ENCODE results near the gene FBXW9.
"Not testable (repeated sequence)": the region's sequence is repeated elsewhere in the genome, so short reads cannot be mapped to it uniquely, and the experiment has no call there.

Gene FBXW9

GRCh38 chr19:12696366-12697335 is at the start of gene FBXW9:
FBXW9 (minus strand) TSS chr19:12696631; CDS start chr19:12696581, 50 bp downstream.
- H3K9ac ChIP-seq (ENCODE audit: low read depth, low read length): peak within 1 kb of the TSS; percentile 95
- no peaks in the 10 kb centered on the region for H3K9me3 ChIP-seq (ENCODE audit: control insufficient read depth, insufficient read depth, low read length)
- H3K36me3 ChIP-seq (ENCODE audit: insufficient read depth, low read length): 0 out of 2 replicates have a peak, but pooled peaks cover 5% of the 10 kb centered on the region
- H3K4me1 ChIP-seq (ENCODE audit: insufficient read depth, low read length): no peaks in the 10 kb centered on the region

GRCh38 chr19:12745166-12745897 is 48.9 kb upstream of the FBXW9 start:
- no peaks in the 10 kb centered on the region for H3K9me3 ChIP-seq (ENCODE audit: control insufficient read depth, insufficient read depth, low read length)
- H3K36me3 ChIP-seq (ENCODE audit: insufficient read depth, low read length): no peaks in the 10 kb centered on the region
- H3K9ac ChIP-seq (ENCODE audit: low read depth, low read length): no peak overlapping the region
- no peaks in the 10 kb centered on the region for H3K4me1 ChIP-seq (ENCODE audit: insufficient read depth, low read length)

DNA sequence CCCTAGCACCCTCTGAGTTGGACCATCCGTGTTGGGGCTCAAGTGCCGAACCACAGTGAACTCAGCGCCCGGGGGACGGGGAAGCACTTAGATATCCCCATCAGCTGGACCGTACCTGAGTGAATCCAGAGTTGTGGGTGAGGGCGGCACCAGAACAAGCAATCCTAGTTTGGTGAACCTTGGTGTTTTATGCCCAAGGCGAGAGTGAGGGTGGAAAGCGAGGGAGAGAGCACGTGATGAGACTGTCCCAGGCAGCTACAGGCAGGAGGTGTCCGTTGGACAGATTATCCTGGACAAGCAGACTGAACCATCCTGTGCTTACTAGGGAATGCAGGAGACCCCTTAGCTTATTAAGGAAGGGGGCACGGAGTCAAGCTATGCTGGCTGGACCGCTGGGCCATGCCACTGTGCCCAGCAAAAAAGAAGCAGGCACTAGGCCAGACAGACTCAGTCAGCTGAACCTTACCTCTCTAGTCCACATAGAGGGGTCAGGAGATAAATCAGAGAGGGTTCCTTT is 41.5 kb upstream of the FBXW9 start:
- H3K9ac ChIP-seq (ENCODE audit: low read depth, low read length): peak overlapping the region; percentile 75
- no peaks in the 10 kb centered on the region for H3K9me3 ChIP-seq (ENCODE audit: control insufficient read depth, insufficient read depth, low read length)
- H3K4me1 ChIP-seq (ENCODE audit: insufficient read depth, low read length): no peaks in the 10 kb centered on the region
- H3K36me3 ChIP-seq (ENCODE audit: insufficient read depth, low read length): peaks cover 8% of the 10 kb centered on the region

DNA sequence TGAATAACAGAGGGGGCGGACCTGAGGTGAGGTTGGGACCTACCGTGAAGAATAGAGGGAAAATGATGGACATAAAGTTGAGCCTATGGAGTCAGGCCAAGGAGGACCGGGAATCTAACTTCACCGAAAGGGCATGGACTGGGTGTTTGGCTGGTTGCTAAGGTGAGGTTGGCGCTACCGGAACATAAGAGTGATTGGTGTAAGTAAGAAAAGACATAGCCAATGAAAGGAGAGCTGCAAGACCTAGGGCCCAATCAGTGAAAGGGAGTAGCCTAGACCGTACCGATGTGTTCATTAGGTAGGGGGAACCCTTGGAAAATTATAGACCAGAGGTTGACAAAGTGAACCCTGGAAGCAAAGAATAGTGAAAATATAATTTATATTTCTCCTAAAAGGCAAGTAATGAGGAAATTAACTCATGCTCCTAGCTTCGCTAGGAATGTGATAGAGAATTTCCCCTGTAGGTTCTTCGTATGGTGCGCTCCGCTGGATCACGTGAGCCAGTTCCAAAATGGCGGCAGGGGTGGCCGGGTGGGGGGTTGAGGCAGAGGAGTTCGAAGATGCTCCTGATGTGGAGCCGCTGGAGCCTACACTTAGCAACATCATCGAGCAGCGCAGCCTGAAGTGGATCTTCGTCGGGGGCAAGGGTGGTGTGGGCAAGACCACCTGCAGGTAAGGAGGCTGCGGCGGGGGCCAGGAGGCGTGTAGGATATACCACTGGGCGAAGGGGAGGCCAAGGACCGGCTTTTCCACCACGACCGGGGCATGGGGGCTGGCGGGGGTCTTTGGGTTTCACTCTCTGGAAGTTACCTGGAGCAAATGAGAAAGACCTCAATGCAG is 40.8 kb upstream of the FBXW9 start, which contains the start of gene GET3:
Gene GET3 (plus strand): TSS at position 503 of the 840 bp plus-strand sequence. CDS start 9 bp downstream, at position 512.
- Histone ChIP-seq H3K9me3 (ENCODE audit: control insufficient read depth, insufficient read depth, low read length) (no peaks in the 10 kb centered on the region), H3K9ac (ENCODE audit: low read depth, low read length) (peak within 1 kb of the TSS; percentile 75), H3K4me1 (ENCODE audit: insufficient read depth, low read length) (no peaks in the 10 kb centered on the region), H3K36me3 (ENCODE audit: insufficient read depth, low read length) (peaks cover 8% of the 10 kb centered on the region)

DNA sequence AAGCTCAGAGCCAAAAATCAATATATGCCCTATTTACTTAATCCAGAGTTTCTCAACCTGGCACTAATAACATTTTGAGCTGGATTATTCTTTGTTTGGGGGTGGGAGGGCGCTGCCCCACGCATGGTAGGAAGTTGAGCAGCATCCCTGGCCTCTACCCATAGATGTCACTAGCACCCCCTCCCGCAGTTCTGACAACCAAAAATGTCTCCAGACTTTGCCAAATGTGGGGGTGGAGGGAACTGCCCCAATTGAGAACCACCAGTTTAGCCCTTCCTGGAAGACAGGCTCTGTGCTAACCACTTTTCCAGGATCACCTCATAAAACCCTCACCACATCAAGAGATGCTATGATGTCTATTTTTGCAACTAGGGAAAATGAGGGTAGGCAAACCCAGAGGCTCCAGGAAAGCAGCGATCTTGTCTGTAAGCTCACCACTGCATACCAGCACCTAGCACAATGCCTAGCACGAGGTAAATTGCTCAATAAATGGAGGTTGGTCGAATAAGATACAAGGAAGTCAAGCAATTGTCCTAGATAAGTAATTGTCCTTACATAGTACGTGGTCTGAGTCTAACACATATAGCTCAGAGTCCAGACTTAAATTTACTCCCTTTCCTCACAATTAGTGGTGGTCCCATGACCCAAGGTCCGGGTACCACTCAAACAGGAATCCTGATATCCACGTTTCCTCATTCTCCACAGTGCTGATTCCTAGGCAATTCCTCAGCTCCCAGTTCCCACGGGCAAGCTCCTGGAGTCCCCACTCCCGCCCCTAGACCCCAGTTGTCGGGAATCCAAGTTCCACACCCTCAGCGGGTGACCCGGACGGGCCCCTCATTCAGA is 37.2 kb upstream of the FBXW9 start:
- Histone ChIP-seq H3K36me3 (ENCODE audit: insufficient read depth, low read length) (peaks cover 5% of the 10 kb centered on the region), H3K9me3 (ENCODE audit: control insufficient read depth, insufficient read depth, low read length) (no peaks in the 10 kb centered on the region), H3K4me1 (ENCODE audit: insufficient read depth, low read length) (no peaks in the 10 kb centered on the region), H3K9ac (ENCODE audit: low read depth, low read length) (peak overlapping the region; percentile 95)

DNA sequence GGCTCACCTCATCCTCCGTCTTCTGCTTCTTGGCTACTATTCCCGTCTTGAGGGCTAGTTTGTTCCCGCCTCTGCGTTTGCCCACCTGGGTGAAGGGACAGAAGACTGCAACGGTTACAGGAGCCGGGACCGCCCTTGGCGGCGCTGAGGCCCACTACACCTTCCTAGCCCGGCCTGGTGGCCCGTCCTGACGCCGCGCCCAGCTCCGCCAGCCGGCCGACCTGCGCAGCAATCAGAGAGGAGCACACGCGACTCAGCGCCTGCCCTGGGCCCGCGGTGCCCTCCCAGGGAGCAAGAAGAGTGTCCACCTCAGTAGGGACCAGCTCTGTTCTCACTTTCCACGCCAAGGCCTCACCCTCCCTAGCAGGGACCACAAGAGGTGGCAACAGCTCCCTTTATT is 34.9 kb upstream of the FBXW9 start:
- no peaks in the 10 kb centered on the region; the same call in 1 of the 2 replicates for H3K4me1 ChIP-seq (ENCODE audit: insufficient read depth, low read length)
- H3K9me3 ChIP-seq (ENCODE audit: control insufficient read depth, insufficient read depth, low read length): no peaks in the 10 kb centered on the region
- H3K9ac ChIP-seq (ENCODE audit: low read depth, low read length): no peak overlapping the region
- H3K36me3 ChIP-seq (ENCODE audit: insufficient read depth, low read length): peaks cover 5% of the 10 kb centered on the region

DNA sequence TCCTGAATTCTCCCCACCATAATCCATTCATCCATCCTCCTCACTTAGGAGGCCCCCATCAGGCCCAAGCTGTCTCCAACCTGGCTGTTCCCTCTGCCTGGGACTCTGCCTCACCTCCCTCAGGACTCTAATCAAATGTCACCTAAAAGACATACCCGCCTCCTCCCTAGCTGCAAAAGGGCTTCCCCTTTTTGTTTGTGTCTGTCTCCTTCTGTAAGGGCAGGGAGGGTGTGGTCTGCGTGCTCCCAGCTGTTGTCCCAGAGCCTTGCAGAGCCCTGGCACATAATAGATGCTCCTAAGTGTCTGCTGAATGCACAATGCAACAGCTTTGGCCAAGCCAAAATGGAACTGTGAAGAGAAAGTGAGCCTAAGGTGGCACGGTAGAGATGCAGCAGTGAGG is 33.6 kb upstream of the FBXW9 start:
- Histone ChIP-seq H3K9me3 (ENCODE audit: control insufficient read depth, insufficient read depth, low read length) (no peaks in the 10 kb centered on the region), H3K4me1 (ENCODE audit: insufficient read depth, low read length) (no peaks in the 10 kb centered on the region; the same call in 1 of the 2 replicates), H3K36me3 (ENCODE audit: insufficient read depth, low read length) (peaks cover 5% of the 10 kb centered on the region), H3K9ac (ENCODE audit: low read depth, low read length) (no peak overlapping the region)

DNA sequence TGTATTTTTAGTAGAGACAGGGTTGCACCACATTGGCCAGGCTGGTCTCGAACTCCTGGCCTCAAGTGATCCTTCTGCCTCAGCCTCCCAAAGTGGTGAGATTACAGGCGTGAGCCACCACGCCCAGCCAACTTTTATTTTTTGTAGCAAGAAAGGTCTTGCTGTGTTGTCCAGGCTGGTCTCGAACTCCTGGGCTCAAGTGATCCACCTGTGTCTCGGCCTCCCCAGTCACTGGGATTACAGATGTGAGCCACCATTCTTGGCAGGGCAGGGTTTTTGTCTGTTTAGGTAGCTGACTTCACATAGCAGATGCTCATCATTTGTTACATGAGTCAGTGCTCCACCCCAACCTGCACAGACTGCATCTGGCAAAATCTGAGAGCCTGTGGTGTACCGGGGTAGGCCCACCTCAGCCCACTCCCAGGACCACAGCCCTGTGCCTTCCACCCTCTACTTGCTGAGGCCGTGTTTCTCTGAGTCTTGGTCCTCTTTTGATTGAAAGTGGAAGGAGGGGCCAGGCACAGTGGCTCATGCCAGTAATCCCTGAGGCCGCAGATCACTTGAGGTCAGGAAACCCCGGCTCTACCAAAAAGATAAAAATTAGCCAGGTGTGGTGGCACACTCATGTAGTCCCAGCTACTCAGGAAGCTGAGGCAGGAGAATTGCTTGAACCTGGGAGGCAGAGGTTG is 31.5 kb upstream of the FBXW9 start:
- Histone ChIP-seq H3K4me1 (ENCODE audit: insufficient read depth, low read length) (no peaks in the 10 kb centered on the region; the same call in 1 of the 2 replicates), H3K9me3 (ENCODE audit: control insufficient read depth, insufficient read depth, low read length) (no peaks in the 10 kb centered on the region), H3K36me3 (ENCODE audit: insufficient read depth, low read length) (peaks cover 5% of the 10 kb centered on the region), H3K9ac (ENCODE audit: low read depth, low read length) (no peak overlapping the region)

GRCh38 chr19:12726988-12727316 is 30.5 kb upstream of the FBXW9 start:
- no peak overlapping the region for H3K9ac ChIP-seq (ENCODE audit: low read depth, low read length)
- no peaks in the 10 kb centered on the region for H3K9me3 ChIP-seq (ENCODE audit: control insufficient read depth, insufficient read depth, low read length)
- no peaks in the 10 kb centered on the region; the same call in 1 of the 2 replicates for H3K4me1 ChIP-seq (ENCODE audit: insufficient read depth, low read length)
- H3K36me3 ChIP-seq (ENCODE audit: insufficient read depth, low read length): peaks cover 5% of the 10 kb centered on the region

DNA sequence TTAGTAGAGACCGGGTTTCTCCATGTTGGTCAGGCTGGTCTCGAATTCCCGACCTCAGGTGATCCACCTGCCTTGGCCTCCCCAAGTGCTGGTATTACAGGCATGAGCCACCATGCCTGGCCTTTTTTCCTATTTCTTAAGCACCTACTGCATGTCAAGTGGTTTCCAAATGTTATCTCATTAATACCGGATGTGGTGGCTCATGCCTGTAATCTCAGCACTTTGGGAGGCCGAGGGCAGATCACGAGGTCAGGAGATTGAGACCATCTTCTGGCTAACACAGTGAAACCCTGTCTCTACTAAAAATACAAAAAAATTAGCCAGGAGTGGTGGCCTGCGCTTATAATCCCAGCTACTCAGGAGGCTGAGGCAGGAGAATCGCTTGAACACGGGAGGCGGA is 29.2 kb upstream of the FBXW9 start:
- H3K9me3 ChIP-seq (ENCODE audit: control insufficient read depth, insufficient read depth, low read length); H3K36me3 ChIP-seq (ENCODE audit: insufficient read depth, low read length); H3K4me1 ChIP-seq (ENCODE audit: insufficient read depth, low read length); H3K9ac ChIP-seq (ENCODE audit: low read depth, low read length): not testable (repeated sequence)

- peak within 1 kb of the TSS; percentile 83 for H3K9ac ChIP-seq (ENCODE audit: low read depth, low read length)
- H3K4me1 ChIP-seq (ENCODE audit: insufficient read depth, low read length): peaks cover 4% of the 10 kb centered on the region; the same call in 1 of the 2 replicates
- no peaks in the 10 kb centered on the region for H3K9me3 ChIP-seq (ENCODE audit: control insufficient read depth, insufficient read depth, low read length)
- peaks cover 3% of the 10 kb centered on the region; the same call in 1 of the 2 replicates for H3K36me3 ChIP-seq (ENCODE audit: insufficient read depth, low read length)
Observed at GRCh38 chr19:12723641-12724426, 27.4 kb upstream of the FBXW9 start, which contains the start of gene TNPO2. TNPO2 (minus strand) TSS chr19:12723932; CDS start chr19:12720977, 2,955 bp downstream.

DNA sequence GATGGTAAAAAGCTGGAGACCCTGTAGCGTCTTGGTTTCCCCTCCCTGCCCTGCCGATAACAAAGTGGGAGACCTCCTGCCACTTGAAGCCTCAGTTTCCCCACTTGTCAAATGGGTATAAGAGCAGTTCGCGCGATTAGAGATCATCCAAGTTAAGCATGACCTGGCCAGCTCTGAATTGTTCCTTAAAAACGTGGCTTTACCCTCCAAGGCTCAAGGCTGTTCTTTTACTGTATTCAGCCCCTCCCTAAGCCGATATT is 26.9 kb upstream of the FBXW9 start:
- H3K4me1 ChIP-seq (ENCODE audit: insufficient read depth, low read length): peaks cover 4% of the 10 kb centered on the region; the same call in 1 of the 2 replicates
- no peaks in the 10 kb centered on the region for H3K9me3 ChIP-seq (ENCODE audit: control insufficient read depth, insufficient read depth, low read length)
- peaks cover 7% of the 10 kb centered on the region for H3K36me3 ChIP-seq (ENCODE audit: insufficient read depth, low read length)
- H3K9ac ChIP-seq (ENCODE audit: low read depth, low read length): peak overlapping the region; percentile 83

Data from ES-I3 (cell line).